ENCODE measurements around the gene GNPNAT1. TPM values are rescaled to one million over a fixed set of nuclear protein-coding genes. Genes with fewer than 3 reads are reported as not detected.
"Not testable (repeated sequence)": the region's sequence is repeated elsewhere in the genome, so short reads cannot be mapped to it uniquely, and the experiment has no call there.

GNPNAT1 gene
- total and polyA plus RNA-seq, 11 donors = 2.7 to 19.9 (median 8.0) TPM

DNA sequence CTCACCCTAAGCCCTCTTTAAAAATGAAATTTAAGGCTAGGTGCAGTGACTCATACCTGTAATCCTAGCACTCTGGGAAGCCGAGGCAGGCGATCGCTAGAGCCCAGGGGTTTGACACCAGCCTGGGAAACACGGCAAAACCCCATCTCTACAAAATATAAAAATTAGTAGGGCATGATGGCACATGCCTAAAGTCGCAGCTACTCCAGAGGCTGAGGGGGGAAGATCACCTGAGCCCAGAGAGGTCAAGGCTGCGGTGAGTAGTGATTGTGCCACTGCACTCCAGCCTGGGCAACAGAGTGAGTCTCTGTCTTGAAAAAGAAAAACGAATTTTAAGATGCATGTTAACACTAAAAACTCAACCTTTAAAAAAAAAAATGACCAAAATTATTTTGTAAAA lies 12.7 kb downstream of the GNPNAT1 start:
- Histone ChIP-seq H3K9me3 (no peaks in the 10 kb centered on the region), H3K27me3 (no peaks in the 10 kb centered on the region), H3K36me3 (peaks cover 0 to 89% (median 81%) of the 10 kb centered on the region in 9 donors), H3K27ac (no peak overlapping the region), H3K4me3 (no peak overlapping the region), H3K4me1 (peaks cover 0 to 5% (median 0%) of the 10 kb centered on the region in 12 donors)
- WGBS, 4 donors = 92 to 93% (median 92%) methylated on average over 7 of the region's 7 CpGs
- TF ChIP-seq, protein P1, sequence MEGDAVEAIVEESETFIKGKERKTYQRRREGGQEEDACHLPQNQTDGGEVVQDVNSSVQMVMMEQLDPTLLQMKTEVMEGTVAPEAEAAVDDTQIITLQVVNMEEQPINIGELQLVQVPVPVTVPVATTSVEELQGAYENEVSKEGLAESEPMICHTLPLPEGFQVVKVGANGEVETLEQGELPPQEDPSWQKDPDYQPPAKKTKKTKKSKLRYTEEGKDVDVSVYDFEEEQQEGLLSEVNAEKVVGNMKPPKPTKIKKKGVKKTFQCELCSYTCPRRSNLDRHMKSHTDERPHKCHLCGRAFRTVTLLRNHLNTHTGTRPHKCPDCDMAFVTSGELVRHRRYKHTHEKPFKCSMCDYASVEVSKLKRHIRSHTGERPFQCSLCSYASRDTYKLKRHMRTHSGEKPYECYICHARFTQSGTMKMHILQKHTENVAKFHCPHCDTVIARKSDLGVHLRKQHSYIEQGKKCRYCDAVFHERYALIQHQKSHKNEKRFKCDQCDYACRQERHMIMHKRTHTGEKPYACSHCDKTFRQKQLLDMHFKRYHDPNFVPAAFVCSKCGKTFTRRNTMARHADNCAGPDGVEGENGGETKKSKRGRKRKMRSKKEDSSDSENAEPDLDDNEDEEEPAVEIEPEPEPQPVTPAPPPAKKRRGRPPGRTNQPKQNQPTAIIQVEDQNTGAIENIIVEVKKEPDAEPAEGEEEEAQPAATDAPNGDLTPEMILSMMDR (IDR thresholded peaks at IDR 0.05) = no peak
- TF ChIP-seq POLR2A (IDR thresholded peaks at IDR 0.05) = no peak
- DNase-seq (no peak), ATAC-seq (no peak)
- intact Hi-C loops (cut with DNase I) = no loop called here

DNA sequence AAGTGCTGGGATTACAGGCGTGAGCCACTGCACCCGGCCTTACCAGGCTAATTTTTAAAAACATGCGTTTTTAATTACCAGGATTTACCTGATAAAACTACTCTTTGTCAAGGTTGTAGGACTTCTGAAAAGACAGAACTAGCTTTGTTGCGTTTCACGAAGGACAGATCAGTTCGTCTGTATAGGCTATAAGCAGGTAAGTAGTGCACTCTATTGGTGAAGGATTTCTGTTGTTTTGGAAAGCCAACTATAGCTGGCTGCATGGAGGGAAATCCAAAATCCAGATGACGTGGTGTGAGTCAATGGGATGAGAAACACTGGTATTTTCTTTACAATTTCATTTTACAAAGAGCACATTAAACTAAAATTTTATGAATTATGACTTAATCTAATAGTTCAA lies 14.6 kb downstream of the GNPNAT1 start:
- intact Hi-C loops (cut with DNase I) = no loop called here
- peaks cover 0 to 99% (median 89%) of the 10 kb centered on the region in 9 donors for H3K36me3 ChIP-seq
- H3K27me3 ChIP-seq = no peaks in the 10 kb centered on the region
- ATAC-seq (no peak), DNase-seq (no peak)
- H3K9me3 ChIP-seq = no peaks in the 10 kb centered on the region
- no peak overlapping the region for H3K27ac ChIP-seq
- WGBS, 4 donors = 74 to 86% (median 80%) methylated on average over 7 of the region's 7 CpGs
- TF ChIP-seq, protein P1 (IDR thresholded peaks at IDR 0.05) = no peak
- no peak for TF ChIP-seq POLR2A (IDR thresholded peaks at IDR 0.05)
- H3K4me1 ChIP-seq = no peaks in the 10 kb centered on the region
- no peak overlapping the region for H3K4me3 ChIP-seq

DNA sequence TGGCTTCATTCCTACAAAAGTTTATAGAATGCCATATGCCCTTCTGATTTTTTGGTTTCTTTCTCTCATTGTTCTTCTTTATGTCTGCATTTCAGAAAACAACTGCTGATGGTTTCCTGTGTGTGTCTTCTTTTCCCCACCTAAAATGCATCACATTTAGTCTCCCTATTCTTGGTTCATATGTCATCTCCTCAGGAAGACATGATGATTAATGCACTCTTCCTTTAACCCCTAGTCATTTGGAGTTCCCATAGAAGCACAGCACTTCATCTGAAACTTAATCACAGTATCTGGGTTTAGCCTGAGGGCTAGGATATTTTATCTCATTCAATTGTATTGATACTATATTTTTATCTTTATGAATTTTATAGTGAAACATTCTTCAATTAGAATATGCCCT lies 21.5 kb downstream of the GNPNAT1 start:
- Histone ChIP-seq H3K27ac (no peak overlapping the region), H3K27me3 (no peaks in the 10 kb centered on the region), H3K9me3 (no peaks in the 10 kb centered on the region), H3K36me3 (peaks cover 0 to 98% (median 85%) of the 10 kb centered on the region in 9 donors), H3K4me3 (no peak overlapping the region), H3K4me1 (no peaks in the 10 kb centered on the region)
- TF ChIP-seq, protein P1 (IDR thresholded peaks at IDR 0.05) = no peak
- no peak for TF ChIP-seq POLR2A (IDR thresholded peaks at IDR 0.05)
- no peak for DNase-seq
- ATAC-seq = no peak
- intact Hi-C loops (cut with DNase I) = no loop called here

DNA sequence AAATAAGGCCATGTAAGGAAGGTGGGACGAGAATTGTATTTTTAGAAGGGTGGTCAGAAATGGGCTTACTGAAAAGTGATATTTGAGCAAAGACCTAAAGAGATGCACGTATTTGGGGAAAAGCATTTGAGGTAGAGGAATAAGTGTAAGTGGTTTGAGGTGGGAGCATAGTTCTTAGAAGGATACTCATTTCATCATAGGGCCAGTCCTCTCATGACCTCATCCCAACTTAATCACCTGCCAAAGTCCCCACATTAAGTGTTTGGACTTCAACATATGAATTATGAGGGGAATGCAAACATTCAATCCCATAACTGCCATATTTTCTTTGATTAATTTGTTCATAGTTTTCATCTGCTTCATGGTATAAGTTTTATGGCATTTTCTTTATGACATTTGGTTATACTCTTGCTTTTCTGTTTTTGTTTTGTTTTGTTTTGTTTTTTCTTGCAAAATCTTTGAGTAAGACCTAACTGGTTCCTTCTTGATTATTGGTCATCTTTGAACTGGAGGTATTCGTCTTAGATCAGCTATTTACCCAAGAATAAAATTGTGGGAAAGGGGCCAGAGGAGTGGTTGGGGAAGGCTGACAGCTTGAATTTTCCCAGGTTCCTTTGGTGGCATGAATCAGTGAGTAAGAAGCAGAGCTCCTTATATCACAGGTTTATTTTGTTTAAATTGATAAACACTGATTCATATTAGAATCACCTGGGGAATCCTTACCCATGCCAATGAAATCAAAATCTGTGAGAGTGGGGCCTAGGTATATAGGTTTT lies 24.2 kb downstream of the GNPNAT1 start:
- Histone ChIP-seq H3K9me3 (no peaks in the 10 kb centered on the region), H3K27me3 (no peaks in the 10 kb centered on the region), H3K36me3 (peaks cover 0 to 82% (median 73%) of the 10 kb centered on the region in 9 donors), H3K27ac (no peak overlapping the region), H3K4me3 (no peak overlapping the region), H3K4me1 (peaks cover 0 to 9% (median 0%) of the 10 kb centered on the region in 12 donors)
- intact Hi-C loops (cut with DNase I) = no loop called here
- DNase-seq (no peak), ATAC-seq (no peak)
- 94 to 97% (median 96%) methylated on average over 3 of the region's 3 CpGs for WGBS, 4 donors
- no peak for TF ChIP-seq POLR2A (IDR thresholded peaks at IDR 0.05)
- TF ChIP-seq, protein P1 (IDR thresholded peaks at IDR 0.05) = no peak

DNA sequence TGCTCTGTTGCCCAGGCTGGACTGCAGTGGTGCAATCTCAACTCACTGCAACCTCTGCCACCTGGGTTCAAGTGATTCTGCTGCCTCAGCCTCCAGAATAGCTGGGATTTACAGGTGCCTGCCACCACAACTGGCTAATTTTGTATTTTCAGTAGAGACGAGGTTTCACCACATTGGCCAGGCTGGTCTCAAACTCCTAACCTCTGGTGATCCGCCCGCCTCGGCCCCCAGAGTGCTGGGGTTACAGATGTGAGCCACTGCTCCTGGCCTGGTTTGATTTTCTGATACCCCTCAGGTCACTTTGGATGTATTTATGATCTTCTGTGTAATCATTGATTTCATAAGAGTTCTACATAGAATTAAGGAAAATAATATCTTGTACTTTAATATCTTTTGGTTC lies 28.5 kb downstream of the GNPNAT1 start:
- ATAC-seq; H3K27me3 ChIP-seq; H3K4me1 ChIP-seq; H3K9me3 ChIP-seq; H3K4me3 ChIP-seq; intact Hi-C loops (cut with DNase I); DNase-seq: not testable (repeated sequence)
- WGBS, 4 donors = 93 to 97% (median 95%) methylated on average over 4 of the region's 4 CpGs
- Histone ChIP-seq H3K27ac (peak overlapping the region in 1 of 12 donors; percentile 18), H3K36me3 (peaks cover 0 to 82% (median 73%) of the 10 kb centered on the region in 9 donors)
